ENCODE data around the gene TUBG2.

Gene TUBG2

GRCh38 chr17:42677012-42677857 lies 18.2 kb downstream of the TUBG2 start:
- DNase-seq (ENCODE audit: low spot score) = peak; percentile 96

DNA sequence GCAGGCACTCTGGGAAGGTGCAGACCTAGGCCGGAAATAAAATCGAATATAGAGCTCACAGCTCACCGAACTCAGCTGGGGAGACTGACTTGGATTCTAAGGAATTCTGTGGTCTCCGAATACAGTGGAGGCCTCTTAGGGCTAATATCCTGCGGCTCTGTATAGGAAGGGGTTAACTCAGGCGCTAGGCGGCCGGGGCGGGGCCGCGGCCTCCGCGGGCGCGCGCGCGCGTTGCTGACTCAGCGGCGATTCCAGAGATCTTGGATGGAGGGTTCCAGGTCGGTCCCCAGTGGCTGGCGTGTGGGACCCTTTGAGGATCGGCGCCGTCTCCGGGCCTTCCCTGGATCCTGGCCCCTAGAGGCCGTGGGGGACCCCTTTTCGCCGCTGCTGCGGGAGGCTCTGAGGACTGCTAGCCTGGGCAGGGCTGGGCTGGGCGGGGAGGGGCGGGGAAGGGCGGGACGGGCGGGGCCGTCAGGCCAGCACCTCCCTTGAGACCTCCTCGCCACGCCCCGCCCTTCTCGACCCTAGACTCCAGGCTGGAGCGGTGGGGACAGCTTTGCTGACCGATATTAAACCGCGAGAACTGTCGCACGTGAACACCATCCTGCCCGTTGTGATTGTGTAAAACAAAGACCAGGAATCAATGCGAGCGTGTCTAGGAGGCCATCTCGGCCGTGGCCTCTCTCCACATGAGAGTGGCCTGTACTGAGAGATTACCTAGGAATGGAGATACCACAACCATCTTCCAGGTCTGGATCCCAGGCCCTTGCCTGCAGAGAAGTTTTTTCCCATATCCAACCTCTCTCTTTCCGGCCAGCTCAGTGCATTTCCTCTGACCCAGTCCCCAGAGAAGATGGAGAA lies 19.1 kb downstream of the TUBG2 start:
- DNase-seq (ENCODE audit: low spot score) = peak; percentile 91

GRCh38 chr17:42678951-42679491 lies 19.9 kb downstream of the TUBG2 start:
- no peak for DNase-seq (ENCODE audit: low spot score)

DNA sequence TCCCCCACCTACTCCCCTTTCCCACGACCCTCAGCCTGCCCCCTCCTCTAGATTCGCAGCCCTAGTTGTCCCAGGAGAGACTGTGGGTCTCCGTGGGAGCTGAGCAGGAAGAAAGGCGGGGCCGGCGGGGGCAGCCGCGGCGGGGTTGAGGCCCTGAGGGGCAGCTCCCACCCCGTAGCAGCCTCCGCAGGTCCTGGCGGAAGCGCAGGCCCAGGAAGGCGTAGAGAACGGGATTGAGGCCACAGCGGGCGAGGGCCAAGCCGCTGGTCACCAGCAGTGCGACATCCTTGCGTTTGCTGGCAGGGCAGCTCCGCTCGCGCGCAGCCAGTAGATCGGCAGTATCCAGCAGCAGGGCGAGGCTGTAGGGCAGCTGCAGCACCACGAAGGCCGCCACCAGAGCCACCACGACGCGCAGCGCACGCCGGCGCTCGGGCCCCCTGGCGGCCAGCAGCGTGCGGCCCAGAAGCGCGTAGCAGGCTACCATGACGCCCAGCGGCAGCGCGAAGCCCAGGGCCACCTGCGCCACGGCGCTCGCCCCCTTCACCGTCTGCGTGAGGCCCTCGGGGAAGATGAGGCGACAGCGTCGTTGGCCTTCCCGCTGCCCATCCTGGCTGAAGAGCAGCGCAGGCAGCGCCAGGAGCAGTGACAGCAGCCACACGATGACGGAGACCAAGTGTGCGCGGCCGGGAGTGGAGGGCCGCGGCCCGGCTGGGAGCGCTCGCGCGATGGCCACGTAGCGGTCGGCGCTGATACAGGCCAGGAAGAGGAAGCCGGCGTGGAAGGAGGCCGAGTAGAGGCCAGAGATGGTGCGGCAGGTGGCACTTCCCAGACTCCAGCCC lies 20.6 kb downstream of the TUBG2 start:
- peak; percentile 87 for DNase-seq (ENCODE audit: low spot score)

DNA sequence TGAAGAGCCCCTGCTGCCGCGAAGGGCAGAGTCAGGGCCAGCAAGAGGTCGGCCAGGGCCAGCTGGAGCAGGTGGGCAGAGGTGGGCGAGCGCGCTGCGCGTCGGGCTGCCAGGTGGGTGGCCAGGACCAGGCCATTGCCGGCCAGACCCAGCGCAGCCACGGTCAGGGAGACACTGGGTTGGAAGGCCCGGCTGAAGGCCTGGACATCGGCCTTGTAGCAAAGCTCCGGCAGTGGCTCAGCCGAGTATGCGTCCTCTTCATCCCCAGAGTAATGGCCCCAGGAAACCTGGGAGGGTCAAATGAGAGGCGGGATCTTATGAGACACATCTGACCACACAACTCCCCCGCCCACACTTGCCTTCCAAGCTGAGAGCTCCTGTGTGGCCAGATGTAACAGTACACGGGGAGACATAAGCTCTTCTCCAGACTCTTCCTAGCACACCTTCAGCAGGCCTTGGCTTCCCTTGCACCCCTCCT lies 21.3 kb downstream of the TUBG2 start:
- no peak for DNase-seq (ENCODE audit: low spot score)

DNA sequence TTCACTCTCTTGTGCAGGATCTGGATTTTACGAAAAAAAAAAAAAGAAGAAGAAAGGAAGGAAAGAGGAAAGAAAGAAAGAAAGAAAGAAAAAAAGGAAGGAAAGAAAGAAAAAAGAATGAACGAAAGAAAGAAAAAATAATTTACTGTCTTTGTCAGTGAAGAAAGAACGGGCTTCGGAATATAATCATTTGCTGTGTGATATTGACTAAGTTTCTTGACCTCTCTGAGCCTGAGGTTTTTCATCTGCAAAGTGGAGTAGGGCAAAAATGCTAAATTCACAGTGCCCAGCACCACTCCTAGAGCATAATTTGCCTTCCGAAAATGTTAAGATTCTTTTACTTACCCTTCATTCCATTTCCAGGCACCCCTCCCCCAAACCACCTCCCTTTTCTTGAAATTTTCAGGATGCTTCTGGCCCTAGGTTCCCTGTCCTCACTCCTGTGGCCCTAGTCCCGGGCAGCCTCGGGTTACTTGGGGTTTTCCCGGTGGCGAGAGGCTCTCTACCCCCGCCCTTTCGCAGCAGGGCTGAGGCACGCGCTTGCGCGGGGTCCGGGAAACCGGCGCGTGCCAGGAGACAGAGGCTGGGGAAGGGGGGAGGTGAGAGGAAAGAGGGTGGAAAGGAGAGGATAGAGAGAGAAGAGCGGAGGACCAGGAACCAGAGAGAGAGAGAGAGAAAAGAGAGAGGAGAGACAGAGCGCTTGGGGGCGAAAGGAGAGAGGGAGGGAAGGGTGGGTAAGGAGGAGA lies 23.1 kb downstream of the TUBG2 start, which contains the start of gene CNTNAP1:
TSS of gene CNTNAP1 (plus strand) at position 556 of the 746 bp plus-strand sequence. CDS start 299 bp downstream, outside the sequence.
- peak; percentile 89 for DNase-seq (ENCODE audit: low spot score)

DNA sequence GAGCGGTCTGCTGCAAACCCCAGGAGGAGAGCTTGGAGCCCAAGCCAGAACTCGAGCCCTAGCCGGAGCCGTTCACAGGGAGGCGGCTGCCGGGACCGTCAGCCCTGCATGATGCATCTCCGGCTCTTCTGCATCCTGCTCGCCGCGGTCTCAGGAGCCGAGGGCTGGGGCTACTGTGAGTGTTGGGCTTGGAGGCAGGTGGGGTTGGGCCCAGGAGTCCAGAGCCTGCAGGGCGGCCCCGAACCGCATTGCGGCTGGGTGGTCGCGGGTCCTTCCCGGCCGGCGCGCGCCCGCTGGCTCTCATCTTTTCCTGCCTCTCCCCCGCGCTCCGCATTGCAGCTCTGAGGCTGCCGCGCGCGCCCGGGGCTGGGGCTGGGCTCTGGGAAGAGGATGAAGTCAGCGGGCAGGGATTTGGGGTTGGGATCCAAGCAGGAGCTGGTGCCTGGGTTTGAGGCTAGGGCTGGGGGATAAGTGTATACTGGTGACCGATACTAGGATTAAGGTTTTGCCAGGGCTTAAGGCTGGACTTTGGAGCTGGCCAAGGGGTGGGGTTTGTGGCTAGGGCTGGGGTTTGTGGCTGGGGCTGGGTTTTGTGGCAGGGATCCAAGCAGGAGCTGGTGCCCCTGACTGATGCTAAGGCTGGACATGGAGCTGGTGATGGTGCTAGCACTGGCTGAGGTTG lies 23.8 kb downstream of the TUBG2 start:
- DNase-seq (ENCODE audit: low spot score) = peak; percentile 78

GRCh38 chr17:42683407-42684034 lies 24.4 kb downstream of the TUBG2 start:
- DNase-seq (ENCODE audit: low spot score) = no peak

DNA sequence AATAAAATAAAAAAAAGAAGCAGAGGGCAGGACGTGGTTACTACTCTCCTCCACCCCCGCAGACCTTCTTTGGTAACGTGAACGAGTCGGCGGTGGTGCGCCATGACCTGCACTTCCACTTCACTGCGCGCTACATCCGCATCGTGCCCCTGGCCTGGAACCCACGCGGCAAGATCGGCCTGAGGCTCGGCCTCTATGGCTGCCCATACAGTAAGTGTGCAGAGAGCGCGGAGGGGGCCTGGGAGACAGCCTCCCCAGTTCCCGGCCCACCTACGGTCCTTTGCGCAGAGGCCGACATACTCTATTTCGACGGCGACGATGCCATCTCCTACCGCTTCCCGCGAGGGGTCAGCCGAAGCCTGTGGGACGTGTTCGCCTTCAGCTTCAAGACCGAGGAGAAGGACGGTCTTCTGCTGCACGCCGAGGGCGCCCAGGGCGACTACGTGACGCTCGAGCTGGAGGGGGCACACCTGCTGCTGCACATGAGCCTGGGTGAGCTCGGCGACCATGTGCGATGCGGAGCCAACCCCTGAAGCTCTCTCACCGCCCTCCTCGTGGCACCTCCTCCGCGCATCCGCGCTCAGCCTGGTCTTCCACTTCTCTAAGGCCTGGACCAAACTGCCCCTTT lies 26.0 kb downstream of the TUBG2 start:
- no peak for DNase-seq (ENCODE audit: low spot score)

- DNase-seq (ENCODE audit: low spot score) = no peak
These were observed 26.7 kb downstream of the TUBG2 start for GRCh38 chr17:42685831-42686230.

DNA sequence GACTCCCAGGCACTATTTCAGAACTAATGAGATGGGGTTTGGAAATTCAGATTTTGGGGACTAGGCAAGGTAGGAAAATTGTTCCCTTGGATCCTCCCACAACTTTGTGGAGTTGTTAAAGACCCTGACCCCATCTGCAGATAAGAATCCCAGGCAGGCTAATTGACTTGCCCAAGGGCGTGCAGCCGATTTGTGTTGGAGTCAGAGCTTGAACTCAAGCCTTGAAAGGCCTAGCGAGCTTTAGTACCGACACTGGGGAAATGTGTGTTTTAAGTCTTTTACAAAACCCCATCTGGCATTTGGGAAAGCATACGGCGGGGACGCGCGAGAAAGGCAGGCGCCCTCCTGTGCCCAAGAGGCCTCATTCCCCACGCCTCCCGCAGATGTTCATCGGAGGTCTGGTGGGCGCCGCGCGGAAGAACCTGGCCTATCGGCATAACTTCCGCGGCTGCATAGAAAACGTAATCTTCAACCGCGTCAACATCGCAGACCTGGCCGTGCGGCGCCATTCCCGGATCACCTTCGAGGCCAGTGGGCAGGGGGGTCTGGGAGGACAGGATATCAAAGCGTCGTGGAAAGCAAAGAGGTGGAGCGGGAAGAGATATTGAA lies 27.5 kb downstream of the TUBG2 start:
- DNase-seq (ENCODE audit: low spot score) = no peak

- DNase-seq (ENCODE audit: low spot score) = no peak
These were observed 28.7 kb downstream of the TUBG2 start for GRCh38 chr17:42687707-42688320.

GRCh38 chr17:42690596-42690995 lies 31.5 kb downstream of the TUBG2 start:
- no peak for DNase-seq (ENCODE audit: low spot score)

DNA sequence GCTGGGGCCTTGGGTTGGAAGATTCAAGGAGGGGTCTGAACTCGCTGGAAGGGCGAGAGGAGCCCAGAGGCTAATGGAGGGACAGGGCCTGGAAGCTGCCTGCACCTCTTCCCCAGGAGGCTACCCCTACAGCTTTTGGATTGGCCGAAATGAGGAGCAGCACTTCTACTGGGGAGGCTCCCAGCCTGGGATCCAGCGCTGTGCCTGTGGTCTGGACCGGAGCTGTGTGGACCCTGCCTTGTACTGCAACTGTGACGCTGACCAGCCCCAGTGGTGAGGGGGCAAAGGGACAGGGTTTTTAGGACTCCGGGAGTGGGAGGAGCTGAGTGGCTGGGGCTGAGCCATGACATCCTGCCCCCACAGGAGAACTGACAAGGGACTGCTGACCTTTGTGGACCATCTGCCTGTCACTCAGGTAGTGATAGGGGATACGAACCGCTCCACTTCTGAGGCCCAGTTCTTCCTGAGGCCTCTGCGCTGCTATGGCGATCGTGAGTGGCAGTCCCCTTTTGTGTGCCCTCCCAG lies 32.0 kb downstream of the TUBG2 start:
- no peak for DNase-seq (ENCODE audit: low spot score)

DNA sequence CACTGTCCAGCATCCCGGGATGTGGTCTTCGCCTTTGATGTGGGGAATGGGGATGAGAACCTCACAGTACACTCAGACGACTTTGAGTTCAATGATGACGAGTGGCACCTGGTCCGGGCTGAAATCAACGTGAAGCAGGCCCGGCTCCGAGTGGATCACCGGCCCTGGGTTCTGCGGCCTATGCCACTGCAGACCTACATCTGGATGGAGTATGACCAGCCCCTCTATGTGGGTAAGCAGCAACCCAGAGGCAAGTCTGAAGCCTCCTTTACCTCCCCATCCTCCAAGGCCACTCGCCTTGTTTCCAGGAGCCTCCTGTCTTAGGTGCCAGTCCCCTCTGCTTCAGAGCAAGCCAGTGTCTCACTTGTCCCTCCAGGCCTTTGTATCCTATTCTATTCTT lies 33.4 kb downstream of the TUBG2 start:
- DNase-seq (ENCODE audit: low spot score) = no peak

GRCh38 chr17:42694524-42694923 lies 35.4 kb downstream of the TUBG2 start:
- DNase-seq (ENCODE audit: low spot score) = no peak

- no peak for DNase-seq (ENCODE audit: low spot score)
These were observed 36.4 kb downstream of the TUBG2 start for GRCh38 chr17:42695500-42695899.

Data from AG20443 (cell line).